GM18870 (cell line): ENCODE results near the gene TBXA2R.
A peak's percentile ranks its signal among the peaks of the same experiment; 100 is the strongest.
"Not testable (repeated sequence)": the region's sequence is repeated elsewhere in the genome, so short reads cannot be mapped to it uniquely, and the experiment has no call there.

Experiments
- ATAC-seq: cut with Tn5 transposase; IDR thresholded peaks from one replicate; pipeline ENCODE4 v1.9.1; 2021; ENCODE audit warnings: moderate library complexity; ENCODE audit not compliant: unreplicated experiment

Gene TBXA2R

DNA sequence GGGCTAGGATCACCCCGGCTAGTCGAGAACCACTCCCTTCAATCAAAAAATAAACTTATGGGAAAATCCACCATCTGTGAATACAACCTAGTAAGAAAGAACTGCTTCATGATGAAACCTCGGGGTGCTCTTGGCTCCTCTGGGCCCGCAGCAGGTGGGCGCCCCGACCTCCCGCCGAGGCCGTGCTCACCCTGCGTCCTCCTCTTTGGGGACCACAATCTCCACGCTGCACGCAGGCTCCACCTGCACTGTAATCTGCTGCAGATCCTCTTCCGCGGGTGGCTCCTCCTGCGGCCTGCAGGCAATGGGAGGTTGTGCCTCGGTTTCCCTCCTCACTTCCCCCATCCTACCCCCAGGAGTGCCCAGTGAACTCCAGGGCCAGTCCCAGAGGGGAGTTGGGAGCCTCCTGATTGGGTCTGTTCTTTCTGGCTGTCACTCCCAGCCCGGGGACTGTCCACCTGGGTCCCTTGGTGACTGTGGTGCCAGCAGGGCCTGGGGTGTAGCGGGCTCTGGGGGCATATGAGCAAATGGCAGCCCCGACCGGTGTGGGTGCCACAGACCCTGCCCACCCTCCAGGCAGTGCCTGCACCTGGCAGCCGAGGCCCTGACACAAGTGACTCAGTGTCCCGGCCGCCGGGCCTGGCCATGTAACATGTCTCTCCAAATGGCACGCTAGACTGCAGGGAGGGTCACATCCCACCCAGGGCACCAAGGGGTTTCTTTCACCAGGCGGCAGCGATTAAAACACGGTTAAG is 35.0 kb upstream of the TBXA2R start:
- no peak for ATAC-seq

DNA sequence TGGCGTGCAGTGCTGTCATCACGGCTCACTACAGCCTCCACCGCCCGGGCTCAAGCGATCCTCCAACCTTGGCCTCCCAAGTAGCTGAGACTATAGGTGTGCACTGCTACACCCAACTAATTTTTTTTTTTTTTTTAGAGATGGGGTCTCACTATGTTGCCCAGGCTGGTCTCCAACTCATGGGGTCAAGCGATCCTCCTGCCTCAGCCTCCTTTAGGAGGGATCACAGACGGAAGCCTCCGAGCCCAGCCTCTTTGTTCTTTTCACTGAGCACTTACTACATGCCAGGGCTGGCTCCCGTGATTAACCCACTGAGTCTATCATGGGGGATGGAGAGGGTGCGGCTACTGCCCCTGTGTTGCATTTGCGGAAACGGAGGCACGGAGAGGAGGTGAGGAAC is 32.8 kb upstream of the TBXA2R start:
- ATAC-seq, result no peak

DNA sequence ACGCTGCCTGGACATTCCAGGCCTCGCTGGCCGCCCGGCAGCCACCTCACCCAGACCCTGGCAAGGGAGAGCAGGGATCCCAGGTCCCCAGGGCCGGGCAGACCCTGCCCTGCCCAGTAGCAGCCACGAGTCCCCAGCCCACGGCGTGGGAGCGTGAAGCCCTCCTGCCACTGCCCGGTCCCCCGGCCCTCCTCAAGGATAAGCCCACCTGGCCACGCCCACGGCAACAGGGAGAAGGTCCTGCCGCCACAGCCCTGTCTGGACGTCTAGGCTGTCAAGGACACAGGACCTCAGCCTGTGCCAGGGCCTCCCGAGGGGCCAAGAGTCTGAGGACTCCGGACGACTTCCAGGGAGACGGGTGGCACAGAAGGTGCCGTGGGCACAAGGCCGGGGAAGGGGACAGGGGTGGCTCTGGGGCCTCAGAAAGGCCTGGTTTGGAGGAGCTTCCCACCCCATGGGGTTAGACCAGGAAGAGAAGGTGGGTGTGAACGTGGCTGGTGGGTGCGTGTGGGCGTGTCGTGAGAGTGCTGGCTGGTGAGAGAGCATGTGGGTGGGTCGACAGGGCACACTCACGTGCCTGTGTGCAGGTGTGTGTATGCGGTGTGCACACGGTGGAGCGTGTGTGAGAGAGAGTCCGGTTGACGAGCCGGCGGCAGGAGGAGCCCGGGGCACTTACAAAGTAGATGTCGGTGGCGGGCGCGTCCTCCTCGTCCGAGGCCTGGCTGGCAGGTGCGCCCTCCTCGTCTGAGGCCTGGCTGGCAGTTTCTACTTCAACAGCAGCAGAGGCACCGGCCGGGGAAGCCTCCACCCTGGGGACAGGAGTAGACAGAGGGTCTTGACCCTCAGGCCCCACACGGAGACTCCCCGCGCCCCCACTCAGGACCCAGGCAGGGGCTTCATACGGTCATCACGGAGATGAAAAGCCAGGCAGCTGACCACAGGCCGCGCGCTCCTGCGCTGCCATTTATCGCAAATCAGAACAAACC is 31.8 kb upstream of the TBXA2R start:
- no peak for ATAC-seq

DNA sequence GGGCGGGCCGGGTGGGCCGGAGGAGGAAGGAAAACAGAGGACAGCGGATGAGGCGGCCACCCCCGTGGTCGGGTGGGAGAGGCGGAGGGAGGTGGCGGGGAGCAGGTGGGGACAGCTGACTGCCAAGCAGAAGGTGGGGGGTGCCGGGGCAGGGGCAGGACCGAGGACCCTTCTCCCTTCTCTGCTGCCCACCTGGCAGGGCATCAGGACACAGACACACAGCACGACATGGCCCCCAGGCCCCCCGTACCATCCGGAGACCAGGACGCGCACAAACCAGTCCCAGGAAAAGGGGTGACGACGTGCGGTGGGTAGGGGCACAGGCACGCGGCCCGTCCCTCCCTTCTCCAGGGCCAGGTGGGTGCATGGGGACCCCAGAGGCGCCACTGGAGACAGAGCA is 30.9 kb upstream of the TBXA2R start:
- ATAC-seq, result no peak

DNA sequence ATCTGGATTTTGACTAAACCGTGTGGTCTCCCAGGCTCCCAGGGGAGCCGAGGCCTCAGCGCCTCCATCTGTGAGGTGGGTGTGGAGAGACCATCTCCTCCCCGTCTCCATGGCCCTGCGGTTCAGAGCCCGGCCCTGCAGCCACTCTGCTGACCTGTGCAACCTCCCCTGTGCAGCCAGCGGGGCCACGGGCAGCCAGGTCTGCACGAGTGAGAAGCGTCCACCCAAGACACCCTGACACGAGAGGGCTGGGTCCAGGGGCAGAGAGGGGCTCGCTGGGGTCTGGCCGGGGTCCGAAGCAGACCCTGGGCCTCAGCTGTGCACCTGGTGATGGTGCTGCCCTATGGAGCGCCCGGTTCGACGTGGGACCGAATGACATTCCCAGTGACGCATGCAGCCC is 30.3 kb upstream of the TBXA2R start:
- ATAC-seq, result no peak

DNA sequence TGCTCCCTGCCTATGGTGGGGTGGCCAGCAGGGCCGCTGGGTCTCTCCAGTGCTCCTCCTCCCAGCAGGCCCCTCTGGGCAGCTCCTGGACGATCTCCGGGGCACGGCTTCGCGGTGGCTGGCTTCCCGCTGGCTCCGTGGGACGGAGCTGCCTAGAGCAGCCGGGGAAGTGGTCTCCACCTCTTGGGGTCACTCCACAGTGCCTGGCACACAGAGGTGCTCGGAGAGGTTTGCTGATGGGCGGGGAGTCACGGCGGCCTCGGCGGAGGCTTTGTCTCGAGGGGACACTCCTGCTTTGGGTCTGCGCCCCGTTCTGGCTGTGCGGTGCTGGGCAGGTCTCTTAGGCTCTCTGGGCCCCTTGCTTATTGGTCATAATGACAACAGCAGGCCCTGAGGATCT is 29.8 kb upstream of the TBXA2R start:
- no peak for ATAC-seq

DNA sequence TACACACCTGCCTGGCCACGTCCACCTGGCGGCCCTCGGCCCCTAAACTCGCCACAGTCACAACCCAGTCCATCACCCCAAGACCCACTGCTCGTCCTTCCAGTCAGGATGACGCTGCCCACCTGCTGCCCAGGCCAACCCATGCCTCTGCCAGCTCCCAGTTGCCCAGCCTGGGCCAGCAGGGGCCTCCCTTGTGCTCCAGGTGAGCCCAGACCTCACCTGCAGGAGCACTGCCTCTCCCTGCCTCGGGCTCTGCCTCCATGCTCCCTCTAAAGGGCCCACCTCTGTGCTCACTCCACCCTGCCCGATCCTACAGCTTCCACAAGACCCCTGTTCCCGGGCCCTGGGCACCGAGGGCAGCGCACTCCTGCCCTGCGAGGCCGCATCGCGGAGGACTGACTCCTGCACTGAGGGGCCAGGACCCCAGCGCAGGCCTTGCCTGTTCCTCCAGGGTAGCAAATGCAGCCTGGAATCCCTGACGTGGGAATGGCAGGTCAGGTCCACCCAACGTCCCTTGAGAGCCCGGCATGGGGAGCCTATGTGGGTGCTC is 27.9 kb upstream of the TBXA2R start:
- ATAC-seq, result no peak

DNA sequence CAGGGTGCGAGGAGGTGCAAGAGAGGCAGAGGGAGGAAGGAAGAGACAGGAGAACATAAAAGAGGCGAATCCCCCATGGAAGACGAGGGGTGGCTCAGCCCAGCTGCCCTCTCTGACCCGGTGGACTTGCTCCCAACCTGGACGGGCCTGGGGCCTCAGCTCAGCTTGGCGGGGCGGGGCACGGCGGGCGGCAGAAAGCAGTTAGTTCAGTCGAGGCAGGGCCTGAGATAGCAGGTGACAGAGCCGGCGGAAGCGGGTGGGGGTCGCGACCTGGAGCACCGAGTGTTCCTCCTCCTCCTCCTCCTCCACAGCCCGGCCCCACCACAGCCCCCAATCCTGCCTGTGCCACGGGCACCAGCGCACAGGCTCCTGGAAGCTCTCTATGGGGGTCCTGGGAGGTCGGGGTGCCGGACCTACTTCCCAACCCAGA is 26.9 kb upstream of the TBXA2R start:
- ATAC-seq, result no peak

DNA sequence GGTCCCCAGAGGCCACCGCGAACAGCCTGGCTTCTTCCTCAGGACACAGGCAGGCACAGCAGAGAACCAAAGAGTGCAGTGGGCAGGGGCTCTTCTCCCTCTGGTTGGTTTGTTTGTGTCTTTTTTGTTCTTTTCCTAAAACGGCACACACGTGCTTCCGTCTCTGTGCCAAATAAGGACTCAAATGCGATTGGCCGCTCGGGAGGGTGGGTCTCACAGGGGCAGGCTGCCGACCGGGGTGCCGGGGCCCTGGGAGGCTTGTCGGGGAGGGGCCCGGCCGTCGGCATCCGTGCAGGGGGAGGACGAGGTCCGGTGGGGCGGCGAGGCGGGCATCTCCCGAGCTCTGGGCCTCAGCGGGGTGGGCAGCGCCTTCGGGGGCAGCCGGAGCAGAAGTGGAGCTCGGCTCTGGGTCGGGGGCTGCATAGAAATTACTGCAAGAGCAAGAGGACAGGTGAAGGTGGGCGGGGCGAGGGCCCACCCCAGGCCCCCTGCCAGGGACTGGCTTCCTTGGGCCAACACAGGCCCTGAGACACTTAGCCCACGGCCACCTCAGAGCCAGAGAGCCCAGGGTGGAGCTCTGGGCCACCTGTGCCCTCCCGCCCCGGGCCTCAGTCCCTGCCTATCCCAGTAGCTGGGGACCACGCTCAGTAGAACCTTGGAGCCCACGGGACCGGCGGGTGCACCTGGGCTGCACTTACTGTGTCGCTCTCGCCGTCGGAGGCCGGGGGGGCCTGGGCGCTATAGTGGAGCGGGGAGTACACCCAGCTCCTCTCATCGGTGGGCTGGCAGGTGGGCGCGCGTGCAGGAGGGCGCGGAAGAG is 26.3 kb upstream of the TBXA2R start:
- ATAC-seq, result no peak

DNA sequence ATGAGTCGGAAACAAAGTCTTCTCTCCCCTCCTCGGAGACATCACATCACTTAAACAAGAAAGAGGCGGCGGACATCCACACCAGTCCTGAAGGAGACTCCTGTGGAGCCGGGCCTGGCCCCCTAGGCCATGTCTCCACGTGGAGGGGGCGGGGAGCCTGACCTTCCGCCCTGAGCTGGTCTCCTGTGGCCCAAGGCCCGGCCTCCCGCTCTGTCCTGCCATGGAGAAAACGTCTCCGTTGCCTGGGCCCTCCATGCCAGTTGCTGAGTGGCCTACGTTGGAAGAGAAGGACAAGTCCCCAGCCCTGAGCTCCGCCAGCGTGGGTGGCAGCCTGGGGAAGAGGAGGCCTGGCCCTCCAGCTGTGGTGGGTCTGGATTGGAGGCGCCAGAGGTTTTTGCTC is 25.4 kb upstream of the TBXA2R start:
- no peak for ATAC-seq

DNA sequence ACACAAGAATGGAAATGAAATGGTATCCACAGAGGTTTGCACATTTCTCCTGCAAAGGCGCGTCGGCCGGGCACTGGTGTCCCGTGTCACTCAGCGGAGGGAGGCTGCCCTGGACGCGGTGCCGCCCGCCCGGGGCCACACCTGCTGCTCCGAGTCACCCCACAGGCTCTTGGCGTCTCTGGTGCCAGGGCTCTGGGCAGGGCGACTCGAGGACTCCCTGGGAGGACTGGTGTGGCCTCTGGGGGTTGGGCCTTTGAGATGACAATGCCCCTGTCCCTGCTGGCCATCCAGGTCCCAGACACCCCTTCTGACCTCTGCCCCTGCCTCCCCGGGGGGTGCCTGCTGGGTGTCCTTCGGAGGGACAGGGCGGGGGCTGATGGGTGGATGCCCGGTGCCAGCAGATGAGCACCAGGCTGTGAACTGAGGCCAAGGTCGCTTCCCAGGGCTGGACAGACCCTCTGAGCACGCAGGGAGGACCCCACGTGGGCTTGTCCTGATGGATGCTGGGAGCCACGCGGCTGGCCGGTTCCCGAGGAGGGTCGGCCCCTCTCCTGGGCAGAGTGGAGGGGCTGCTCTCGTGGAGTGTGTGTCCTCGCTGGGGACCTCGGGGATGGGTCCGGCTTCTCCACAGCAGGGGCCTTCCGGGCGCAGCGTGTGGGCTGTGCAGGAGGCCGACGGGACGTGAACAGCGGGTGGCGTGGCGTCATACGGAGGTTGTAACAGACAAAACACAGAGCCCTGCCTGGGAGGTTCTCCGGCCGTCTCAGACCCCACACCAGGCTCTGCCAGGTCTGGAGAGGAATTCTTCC is 24.6 kb upstream of the TBXA2R start:
- ATAC-seq, result no peak

DNA sequence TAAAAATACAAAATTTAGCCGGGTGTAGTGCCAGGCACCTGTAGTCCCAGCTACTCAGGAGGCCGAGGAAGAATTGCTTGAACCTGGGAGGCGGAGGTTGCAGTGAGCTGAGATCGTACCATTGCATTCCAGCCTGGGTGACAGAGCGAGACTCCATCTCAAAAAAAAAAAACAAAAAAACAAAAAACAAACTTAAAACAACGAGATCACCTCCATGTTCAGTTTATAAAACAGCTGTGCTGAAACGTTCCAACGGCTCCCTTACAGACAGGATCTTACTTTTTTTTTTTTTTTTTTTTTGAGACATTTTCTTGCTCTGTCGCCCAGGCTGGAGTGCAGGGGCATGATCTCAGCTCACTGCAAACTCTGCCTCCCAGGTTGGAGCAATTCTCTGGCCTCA is 22.1 kb upstream of the TBXA2R start:
- not testable (repeated sequence) for ATAC-seq

DNA sequence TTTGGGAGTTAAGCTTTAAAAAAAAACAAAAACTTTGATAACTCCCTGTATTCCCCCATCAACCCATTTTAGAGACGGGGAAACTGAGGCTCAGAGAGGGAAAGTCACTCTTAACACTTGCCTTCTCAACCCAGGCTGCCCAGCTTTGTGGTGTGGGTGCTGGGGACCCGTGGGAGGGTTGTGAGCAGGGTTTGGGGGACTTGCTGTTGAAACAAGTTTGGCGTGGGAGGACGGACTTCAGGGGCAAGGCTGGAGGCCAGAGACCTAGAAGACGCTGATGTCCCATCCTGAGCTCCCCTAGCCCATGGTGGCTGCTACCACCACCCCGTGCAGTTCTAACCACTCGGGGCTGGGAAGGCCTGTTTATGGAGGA is 20.7 kb upstream of the TBXA2R start:
- ATAC-seq, result no peak

DNA sequence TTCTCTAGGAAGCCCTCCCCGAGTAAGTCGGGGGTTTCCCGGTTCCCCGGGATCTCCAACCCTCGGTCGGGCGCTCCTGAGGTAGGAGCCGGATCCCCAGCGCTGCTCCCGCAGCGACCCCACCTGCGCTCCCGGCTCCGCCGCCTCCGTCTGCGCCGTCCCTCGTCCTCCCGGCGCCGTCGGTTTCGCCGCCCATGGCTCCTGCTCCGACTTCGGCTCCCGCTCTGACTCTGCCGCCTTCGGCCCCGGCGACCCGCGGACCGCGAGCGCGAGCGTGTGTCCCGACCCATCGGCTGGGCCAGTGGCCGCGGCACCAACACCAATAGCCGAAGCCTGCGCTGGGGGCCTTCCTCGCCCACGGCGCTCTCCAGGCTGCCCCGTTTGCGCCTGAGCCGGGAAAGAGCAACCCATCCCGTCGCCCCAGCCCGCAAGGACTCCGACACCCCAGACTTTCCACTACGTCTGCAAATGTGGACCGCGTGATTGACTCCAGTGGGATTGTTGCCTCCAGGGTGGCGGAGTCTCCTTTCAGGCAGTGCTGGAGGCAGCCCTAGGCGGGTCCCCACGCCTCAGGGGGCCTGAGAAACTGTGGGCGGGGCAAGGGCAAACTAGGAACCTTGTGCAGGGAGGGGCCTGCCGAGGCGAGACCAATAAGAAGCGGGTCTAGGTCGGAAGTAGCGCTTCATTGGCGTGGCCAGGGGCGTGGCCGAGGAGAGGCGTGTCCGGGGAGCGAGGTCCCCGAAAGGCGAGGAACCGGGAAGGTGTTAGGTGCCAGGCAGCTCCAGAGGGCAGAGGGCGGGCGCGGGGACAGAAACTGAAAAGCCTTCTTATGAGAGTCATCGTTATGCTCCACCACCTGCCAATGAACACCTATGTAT is 20.0 kb upstream of the TBXA2R start, which contains the start of gene CACTIN:
TSS of gene CACTIN (minus strand) at position 318 of the 878 bp plus-strand sequence. CDS start at position 290, 28 bp downstream.
- ATAC-seq, result peak; percentile 68

DNA sequence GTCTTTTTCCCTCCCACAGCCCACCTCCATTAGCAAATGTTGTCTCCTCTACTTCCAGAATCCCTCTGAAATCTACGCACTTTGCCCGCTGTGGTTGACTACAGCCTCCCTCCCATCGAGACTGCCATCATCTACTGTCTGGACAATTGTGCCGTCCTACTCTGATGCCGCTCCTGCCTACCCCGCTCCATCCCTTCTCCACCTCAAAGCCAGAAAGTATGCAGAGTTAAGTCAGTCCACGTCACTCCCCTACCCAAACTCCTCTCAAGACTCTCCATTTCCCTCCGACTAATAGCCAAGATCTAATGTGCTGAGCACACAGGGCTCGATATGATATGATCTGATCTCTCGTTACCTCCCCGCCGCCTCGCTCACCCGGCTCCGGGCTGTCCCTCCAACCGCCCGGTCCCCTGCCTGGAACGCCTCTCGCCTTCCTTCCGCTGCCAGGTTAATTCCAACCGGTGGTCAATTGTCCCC is 19.4 kb upstream of the TBXA2R start:
- ATAC-seq, result no peak

DNA sequence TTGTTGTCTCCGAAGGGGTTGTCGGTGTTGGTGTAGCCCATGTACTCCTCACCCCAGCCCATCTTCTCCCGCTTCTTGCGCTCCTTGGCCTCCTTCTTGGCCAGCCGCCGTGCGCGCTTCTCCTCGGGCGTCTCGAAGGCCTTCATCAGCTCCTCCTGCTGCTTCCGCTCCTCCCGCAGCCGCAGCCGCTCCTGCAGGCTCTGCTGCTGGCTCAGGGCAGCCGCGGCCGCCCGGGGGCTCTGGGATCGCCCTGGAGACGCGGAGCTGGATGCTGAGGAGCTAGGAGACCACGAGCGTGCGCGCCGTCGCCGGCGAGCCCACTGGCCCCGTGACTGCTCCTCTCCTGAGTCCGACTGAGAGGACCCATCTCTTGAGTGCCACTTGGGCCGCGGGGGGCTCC is 17.0 kb upstream of the TBXA2R start:
- no peak for ATAC-seq

DNA sequence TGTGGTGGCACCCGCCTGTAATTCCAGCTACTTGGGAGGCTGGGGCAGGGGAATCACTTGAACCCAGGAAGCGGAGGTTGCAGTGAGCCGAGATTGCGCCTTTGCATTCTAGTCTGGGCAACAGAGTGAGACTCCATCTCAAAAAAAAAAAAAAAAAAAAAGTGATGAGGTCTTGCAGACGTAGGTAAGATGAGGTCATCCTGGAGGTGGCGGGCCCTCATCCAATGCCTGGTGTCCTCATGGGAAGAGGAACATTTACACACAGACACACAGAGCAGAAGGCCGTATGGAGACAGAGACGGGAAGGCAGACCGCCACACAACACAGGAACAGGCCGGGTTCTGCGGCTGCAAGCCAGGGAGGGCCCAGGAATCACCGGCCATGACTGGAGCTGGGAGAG is 15.5 kb upstream of the TBXA2R start:
- no peak for ATAC-seq

DNA sequence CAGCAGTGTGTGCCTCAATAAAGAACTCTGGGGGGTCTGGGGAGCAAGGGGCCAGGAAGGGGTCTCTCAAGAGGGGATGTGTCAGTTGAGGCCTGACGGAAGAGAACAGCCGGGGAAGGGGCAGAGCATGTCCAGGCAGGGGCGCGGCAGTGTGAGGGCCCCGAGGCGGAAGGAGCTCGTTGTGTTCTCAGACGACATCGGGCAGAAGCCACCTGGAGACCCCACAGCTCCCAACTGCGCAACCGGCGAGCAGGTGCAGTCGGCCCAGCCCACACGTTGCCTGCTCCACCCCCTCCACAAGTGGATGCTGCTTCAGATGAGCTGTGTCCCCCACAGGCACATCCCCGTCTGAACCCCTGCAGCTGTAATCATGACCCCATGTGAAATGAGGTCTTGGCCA is 15.0 kb upstream of the TBXA2R start:
- no peak for ATAC-seq
